ENCODE data around the gene CFB. TPM values are rescaled to one million over a fixed set of nuclear protein-coding genes. Genes with fewer than 3 reads are reported as not detected.

CFB gene
- total and polyA plus RNA-seq, 2 of the 13 experiments (the other 11 are each of a cell fraction or from before 2014, with no cell fraction given) = 171 to 513 TPM

DNA sequence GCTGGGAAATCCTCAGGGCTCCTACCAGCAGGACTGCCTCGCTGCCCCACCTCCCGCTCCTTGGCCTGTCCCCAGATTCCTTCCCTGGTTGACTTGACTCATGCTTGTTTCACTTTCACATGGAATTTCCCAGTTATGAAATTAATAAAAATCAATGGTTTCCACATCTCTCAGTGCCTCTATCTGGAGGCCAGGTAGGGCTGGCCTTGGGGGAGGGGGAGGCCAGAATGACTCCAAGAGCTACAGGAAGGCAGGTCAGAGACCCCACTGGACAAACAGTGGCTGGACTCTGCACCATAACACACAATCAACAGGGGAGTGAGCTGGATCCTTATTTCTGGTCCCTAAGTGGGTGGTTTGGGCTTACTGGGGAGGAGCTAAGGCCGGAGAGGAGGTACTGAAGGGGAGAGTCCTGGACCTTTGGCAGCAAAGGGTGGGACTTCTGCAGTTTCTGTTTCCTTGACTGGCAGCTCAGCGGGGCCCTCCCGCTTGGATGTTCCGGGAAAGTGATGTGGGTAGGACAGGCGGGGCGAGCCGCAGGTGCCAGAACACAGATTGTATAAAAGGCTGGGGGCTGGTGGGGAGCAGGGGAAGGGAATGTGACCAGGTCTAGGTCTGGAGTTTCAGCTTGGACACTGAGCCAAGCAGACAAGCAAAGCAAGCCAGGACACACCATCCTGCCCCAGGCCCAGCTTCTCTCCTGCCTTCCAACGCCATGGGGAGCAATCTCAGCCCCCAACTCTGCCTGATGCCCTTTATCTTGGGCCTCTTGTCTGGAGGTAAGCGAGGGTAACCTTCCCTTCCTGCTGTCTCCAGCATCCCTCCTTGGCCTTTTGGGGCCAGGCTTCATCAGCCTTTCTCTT is at the start of gene CFB (continued):
- TF ChIP-seq ZNF329 (CRISPR knock-in tag; IDR thresholded peaks at IDR 0.05; ENCODE audit: low read depth) (no peak), ZNF350 (CRISPR knock-in tag; IDR thresholded peaks at IDR 0.05; ENCODE audit: borderline replicate concordance, low read depth) (peak; percentile 94; the same call in 1 of the 2 replicates), ZFP82 (CRISPR knock-in tag; IDR thresholded peaks at IDR 0.05; ENCODE audit: borderline replicate concordance) (no peak), ZBTB7A (CRISPR knock-in tag; IDR thresholded peaks at IDR 0.05) (no peak; the same call in 1 of the 2 replicates), KLF9 (CRISPR knock-in tag; IDR thresholded peaks at IDR 0.05; ENCODE audit: low read depth) (0 out of 2 replicates have a peak, but pooled peaks have one; percentile 63), SRY (CRISPR knock-in tag; IDR thresholded peaks at IDR 0.05) (peak; percentile 68; the same call in 1 of the 2 replicates), NR2F1 (CRISPR knock-in tag; IDR thresholded peaks at IDR 0.05) (peak; percentile 88 to 95), ZNF766 (CRISPR knock-in tag; IDR thresholded peaks at IDR 0.05; ENCODE audit: borderline replicate concordance) (0 out of 2 replicates have a peak, but pooled peaks have one; percentile 69), XBP1 (CRISPR knock-in tag; IDR thresholded peaks at IDR 0.05) (no peak), FOXO1 (CRISPR knock-in tag; IDR thresholded peaks at IDR 0.05) (peak; percentile 94), MTA1 (CRISPR knock-in tag; IDR thresholded peaks at IDR 0.05; ENCODE audit: borderline replicate concordance) (peak; percentile 84), MAFG (CRISPR knock-in tag; IDR thresholded peaks at IDR 0.05) (no peak), GATA4 (IDR thresholded peaks at IDR 0.05; ENCODE audit: borderline replicate concordance, low read depth) (no peak; the same call in 1 of the 2 replicates), ZNF224 (CRISPR knock-in tag; IDR thresholded peaks at IDR 0.05) (0 out of 2 replicates have a peak, but pooled peaks have one; percentile 4), PHF8 (CRISPR knock-in tag; IDR thresholded peaks at IDR 0.05) (no peak), ZNF335 (CRISPR knock-in tag; IDR thresholded peaks at IDR 0.05) (peak; percentile 91), ELF1 (CRISPR knock-in tag; IDR thresholded peaks at IDR 0.05) (peak; percentile 78), HNRNPH1 (optimal IDR thresholded peaks at IDR 0.05; ENCODE audit: low read depth, low read length) (peak; percentile 88), FOSL1 (CRISPR knock-in tag; IDR thresholded peaks at IDR 0.05; ENCODE audit: borderline replicate concordance) (no peak; the same call in 1 of the 2 replicates)
- TF ChIP-seq, protein P1, sequence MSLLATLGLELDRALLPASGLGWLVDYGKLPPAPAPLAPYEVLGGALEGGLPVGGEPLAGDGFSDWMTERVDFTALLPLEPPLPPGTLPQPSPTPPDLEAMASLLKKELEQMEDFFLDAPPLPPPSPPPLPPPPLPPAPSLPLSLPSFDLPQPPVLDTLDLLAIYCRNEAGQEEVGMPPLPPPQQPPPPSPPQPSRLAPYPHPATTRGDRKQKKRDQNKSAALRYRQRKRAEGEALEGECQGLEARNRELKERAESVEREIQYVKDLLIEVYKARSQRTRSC (CRISPR knock-in tag; IDR thresholded peaks at IDR 0.05; ENCODE audit: low read depth) = no peak
- TF ChIP-seq, protein P2, sequence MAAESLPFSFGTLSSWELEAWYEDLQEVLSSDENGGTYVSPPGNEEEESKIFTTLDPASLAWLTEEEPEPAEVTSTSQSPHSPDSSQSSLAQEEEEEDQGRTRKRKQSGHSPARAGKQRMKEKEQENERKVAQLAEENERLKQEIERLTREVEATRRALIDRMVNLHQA (CRISPR knock-in tag; IDR thresholded peaks at IDR 0.05) = no peak; the same call in 1 of the 2 replicates
- TF ChIP-seq, protein P3, sequence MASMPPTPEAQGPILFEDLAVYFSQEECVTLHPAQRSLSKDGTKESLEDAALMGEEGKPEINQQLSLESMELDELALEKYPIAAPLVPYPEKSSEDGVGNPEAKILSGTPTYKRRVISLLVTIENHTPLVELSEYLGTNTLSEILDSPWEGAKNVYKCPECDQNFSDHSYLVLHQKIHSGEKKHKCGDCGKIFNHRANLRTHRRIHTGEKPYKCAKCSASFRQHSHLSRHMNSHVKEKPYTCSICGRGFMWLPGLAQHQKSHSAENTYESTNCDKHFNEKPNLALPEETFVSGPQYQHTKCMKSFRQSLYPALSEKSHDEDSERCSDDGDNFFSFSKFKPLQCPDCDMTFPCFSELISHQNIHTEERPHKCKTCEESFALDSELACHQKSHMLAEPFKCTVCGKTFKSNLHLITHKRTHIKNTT (CRISPR knock-in tag; IDR thresholded peaks at IDR 0.05) = no peak
- TF ChIP-seq, protein P4, sequence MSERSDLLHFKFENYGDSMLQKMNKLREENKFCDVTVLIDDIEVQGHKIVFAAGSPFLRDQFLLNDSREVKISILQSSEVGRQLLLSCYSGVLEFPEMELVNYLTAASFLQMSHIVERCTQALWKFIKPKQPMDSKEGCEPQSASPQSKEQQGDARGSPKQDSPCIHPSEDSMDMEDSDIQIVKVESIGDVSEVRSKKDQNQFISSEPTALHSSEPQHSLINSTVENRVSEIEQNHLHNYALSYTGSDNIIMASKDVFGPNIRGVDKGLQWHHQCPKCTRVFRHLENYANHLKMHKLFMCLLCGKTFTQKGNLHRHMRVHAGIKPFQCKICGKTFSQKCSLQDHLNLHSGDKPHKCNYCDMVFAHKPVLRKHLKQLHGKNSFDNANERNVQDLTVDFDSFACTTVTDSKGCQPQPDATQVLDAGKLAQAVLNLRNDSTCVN (CRISPR knock-in tag; IDR thresholded peaks at IDR 0.05; ENCODE audit: borderline replicate concordance) = 0 out of 2 replicates have a peak, but pooled peaks have one; percentile 53
- TF ChIP-seq, protein P5, sequence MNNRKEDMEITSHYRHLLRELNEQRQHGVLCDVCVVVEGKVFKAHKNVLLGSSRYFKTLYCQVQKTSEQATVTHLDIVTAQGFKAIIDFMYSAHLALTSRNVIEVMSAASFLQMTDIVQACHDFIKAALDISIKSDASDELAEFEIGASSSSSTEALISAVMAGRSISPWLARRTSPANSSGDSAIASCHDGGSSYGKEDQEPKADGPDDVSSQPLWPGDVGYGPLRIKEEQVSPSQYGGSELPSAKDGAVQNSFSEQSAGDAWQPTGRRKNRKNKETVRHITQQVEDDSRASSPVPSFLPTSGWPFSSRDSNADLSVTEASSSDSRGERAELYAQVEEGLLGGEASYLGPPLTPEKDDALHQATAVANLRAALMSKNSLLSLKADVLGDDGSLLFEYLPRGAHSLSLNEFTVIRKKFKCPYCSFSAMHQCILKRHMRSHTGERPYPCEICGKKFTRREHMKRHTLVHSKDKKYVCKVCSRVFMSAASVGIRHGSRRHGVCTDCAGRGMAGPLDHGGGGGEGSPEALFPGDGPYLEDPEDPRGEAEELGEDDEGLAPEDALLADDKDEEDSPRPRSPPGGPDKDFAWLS (CRISPR knock-in tag; IDR thresholded peaks at IDR 0.05; ENCODE audit: borderline replicate concordance) = no peak
